ENCODE results near the gene PDC.

DNA sequence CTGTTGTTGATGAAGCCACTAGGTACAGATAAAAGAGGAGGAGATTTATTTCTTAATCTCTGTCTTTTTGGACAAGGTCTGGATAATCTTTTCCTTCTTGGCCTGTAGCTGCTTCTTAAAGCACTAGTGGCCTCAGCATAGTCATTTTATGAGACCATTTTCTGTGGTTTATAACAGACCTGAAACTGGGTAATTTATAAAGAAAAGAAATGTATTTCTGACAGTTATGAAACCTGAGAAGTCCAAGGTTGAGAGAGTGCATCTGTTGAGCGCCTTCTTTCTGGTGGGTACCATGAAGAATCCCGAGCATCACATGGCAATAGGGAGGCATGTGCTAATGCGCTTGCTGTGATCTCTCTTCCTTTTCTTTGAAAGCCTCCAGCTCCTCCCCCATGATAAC lies 36.7 kb upstream of the PDC start:
- TF ChIP-seq, protein P1, sequence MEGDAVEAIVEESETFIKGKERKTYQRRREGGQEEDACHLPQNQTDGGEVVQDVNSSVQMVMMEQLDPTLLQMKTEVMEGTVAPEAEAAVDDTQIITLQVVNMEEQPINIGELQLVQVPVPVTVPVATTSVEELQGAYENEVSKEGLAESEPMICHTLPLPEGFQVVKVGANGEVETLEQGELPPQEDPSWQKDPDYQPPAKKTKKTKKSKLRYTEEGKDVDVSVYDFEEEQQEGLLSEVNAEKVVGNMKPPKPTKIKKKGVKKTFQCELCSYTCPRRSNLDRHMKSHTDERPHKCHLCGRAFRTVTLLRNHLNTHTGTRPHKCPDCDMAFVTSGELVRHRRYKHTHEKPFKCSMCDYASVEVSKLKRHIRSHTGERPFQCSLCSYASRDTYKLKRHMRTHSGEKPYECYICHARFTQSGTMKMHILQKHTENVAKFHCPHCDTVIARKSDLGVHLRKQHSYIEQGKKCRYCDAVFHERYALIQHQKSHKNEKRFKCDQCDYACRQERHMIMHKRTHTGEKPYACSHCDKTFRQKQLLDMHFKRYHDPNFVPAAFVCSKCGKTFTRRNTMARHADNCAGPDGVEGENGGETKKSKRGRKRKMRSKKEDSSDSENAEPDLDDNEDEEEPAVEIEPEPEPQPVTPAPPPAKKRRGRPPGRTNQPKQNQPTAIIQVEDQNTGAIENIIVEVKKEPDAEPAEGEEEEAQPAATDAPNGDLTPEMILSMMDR (IDR thresholded peaks at IDR 0.05), result no peak
- no peak for TF ChIP-seq POLR2A (IDR thresholded peaks at IDR 0.05)
